Keratinocyte (primary cell): Measurements from ENCODE around the gene LYPD6B.

Experiments used
- CTCF ChIP-seq, 3 experiments: IDR thresholded peaks in 1 of 3; conservative IDR thresholded peaks in 1 of 3; optimal IDR thresholded peaks in 1 of 3; 2 replicates in 2 of 3; 3 replicates in 1 of 3; pipeline versions ENCODE3 to v1.5.1; 2011; ENCODE audit warnings: low read length in 3 of 3, mild to moderate bottlenecking in 3 of 3, moderate library complexity in 2 of 3, control low read depth in 1 of 3, inconsistent platforms in 1 of 3; ENCODE audit not compliant: insufficient read depth in 2 of 3; ENCODE audit errors: extremely low read depth in 1 of 3
- EZH2 ChIP-seq: IDR thresholded peaks from one replicate; pipeline ENCODE4 v1.6.1; 2012; ENCODE audit warnings: inconsistent platforms, mild to moderate bottlenecking, low read length, moderate library complexity

- no peak for TF ChIP-seq CTCF (optimal IDR thresholded peaks at IDR 0.05 in 1 of 3, IDR thresholded peaks at IDR 0.05 in 1 of 3, conservative IDR thresholded peaks at IDR 0.05 in 1 of 3; ENCODE audit: extremely low read depth in 1 of 3, insufficient read depth in 2 of 3, low read length in 3 of 3)
- TF ChIP-seq EZH2, result no peak
Measured at GRCh38 chr2:149112068-149112467, 73.6 kb downstream of the LYPD6B start.
